Activated CD4-positive, alpha-beta T cell treated with anti-CD3 and anti-CD28 coated beads, Interleukin-2, Interleukin-6, amounts not matched to agents 100 ng/mL and 50 ng/mL, durations not matched to agents 16 hours and 8 hours (primary cell): ENCODE measurements around the gene RSRC1.
A peak's percentile ranks its signal among the peaks of the same experiment; 100 is the strongest.
"Not testable (repeated sequence)": the region's sequence is repeated elsewhere in the genome, so short reads cannot be mapped to it uniquely, and the experiment has no call there.

Source experiments
- DNase-seq: peaks from one replicate; pipeline ENCODE4 v3.0.0-alpha.2; 2020

RSRC1 gene

GRCh38 chr3:158408518-158408897 is 298.6 kb downstream of the RSRC1 start:
- DNase-seq, result not testable (repeated sequence)

- DNase-seq, result no peak
Observed at GRCh38 chr3:158418035-158418434, 308.1 kb downstream of the RSRC1 start.

- DNase-seq, result peak; percentile 2
Observed at GRCh38 chr3:158419820-158420653, 310.1 kb downstream of the RSRC1 start.

GRCh38 chr3:158420654-158421396 is 310.9 kb downstream of the RSRC1 start:
- peak; percentile 41 for DNase-seq

GRCh38 chr3:158430448-158430847 is 320.6 kb downstream of the RSRC1 start:
- DNase-seq, result no peak

- no peak for DNase-seq
Observed at GRCh38 chr3:158430968-158431367, 321.1 kb downstream of the RSRC1 start.

GRCh38 chr3:158431829-158432228 is 321.9 kb downstream of the RSRC1 start:
- DNase-seq, result no peak

GRCh38 chr3:158434412-158435038 is 324.6 kb downstream of the RSRC1 start:
- peak; percentile 58 for DNase-seq

- peak; percentile 81 for DNase-seq
Observed at GRCh38 chr3:158443632-158444031, 333.7 kb downstream of the RSRC1 start.

- DNase-seq, result no peak
Observed at GRCh38 chr3:158447408-158447807, 337.5 kb downstream of the RSRC1 start.

- no peak for DNase-seq
Observed at GRCh38 chr3:158451405-158452055, 341.6 kb downstream of the RSRC1 start.

- no peak for DNase-seq
Observed at GRCh38 chr3:158452334-158452733, 342.4 kb downstream of the RSRC1 start.

- no peak for DNase-seq
Observed at GRCh38 chr3:158453004-158453403, 343.1 kb downstream of the RSRC1 start.

- DNase-seq, result no peak
Observed at GRCh38 chr3:158453865-158454264, 344.0 kb downstream of the RSRC1 start.

GRCh38 chr3:158455406-158455805 is 345.5 kb downstream of the RSRC1 start:
- no peak for DNase-seq

GRCh38 chr3:158456114-158456513 is 346.2 kb downstream of the RSRC1 start:
- DNase-seq, result no peak

- DNase-seq, result no peak
Observed at GRCh38 chr3:158458464-158458863, 348.6 kb downstream of the RSRC1 start.

GRCh38 chr3:158460926-158461325 is 351.0 kb downstream of the RSRC1 start:
- DNase-seq, result no peak

GRCh38 chr3:158463556-158463955 is 353.7 kb downstream of the RSRC1 start:
- DNase-seq, result no peak

- no peak for DNase-seq
Observed at GRCh38 chr3:158465074-158465473, 355.2 kb downstream of the RSRC1 start.

- DNase-seq, result no peak
Observed at GRCh38 chr3:158470944-158471638, 361.2 kb downstream of the RSRC1 start.

GRCh38 chr3:158471639-158472294 is 361.9 kb downstream of the RSRC1 start:
- no peak for DNase-seq
